Measurements from ENCODE around the gene NRCAM.
"Not testable (repeated sequence)": the region's sequence is repeated elsewhere in the genome, so short reads cannot be mapped to it uniquely, and the experiment has no call there.

Gene NRCAM

GRCh38 chr7:108406222-108406890 lies 49.9 kb downstream of the NRCAM start:
- H3K27ac Mint-ChIP-seq: no peak overlapping the region
- no peaks in the 10 kb centered on the region for H3K36me3 Mint-ChIP-seq (ENCODE audit: low read depth)
- no peak overlapping the region for H3K4me3 Mint-ChIP-seq
- H3K4me1 Mint-ChIP-seq (ENCODE audit: low read depth): no peaks in the 10 kb centered on the region
- H3K9me3 Mint-ChIP-seq: no peaks in the 10 kb centered on the region
- no peaks in the 10 kb centered on the region for H3K27me3 Mint-ChIP-seq

GRCh38 chr7:108404509-108405420 lies 51.5 kb downstream of the NRCAM start:
- no peaks in the 10 kb centered on the region for H3K9me3 Mint-ChIP-seq
- no peak overlapping the region for H3K27ac Mint-ChIP-seq
- no peaks in the 10 kb centered on the region for H3K36me3 Mint-ChIP-seq (ENCODE audit: low read depth)
- H3K27me3 Mint-ChIP-seq: no peaks in the 10 kb centered on the region
- no peaks in the 10 kb centered on the region for H3K4me1 Mint-ChIP-seq (ENCODE audit: low read depth)
- no peak overlapping the region for H3K4me3 Mint-ChIP-seq

- H3K36me3 Mint-ChIP-seq (ENCODE audit: low read depth): no peaks in the 10 kb centered on the region
- H3K27me3 Mint-ChIP-seq: no peaks in the 10 kb centered on the region
- H3K9me3 Mint-ChIP-seq: no peaks in the 10 kb centered on the region
- H3K27ac Mint-ChIP-seq: no peak overlapping the region
- H3K4me3 Mint-ChIP-seq: no peak overlapping the region
- H3K4me1 Mint-ChIP-seq (ENCODE audit: low read depth): no peaks in the 10 kb centered on the region
These were observed 52.5 kb downstream of the NRCAM start for GRCh38 chr7:108403597-108404217.

- no peak overlapping the region for H3K4me3 Mint-ChIP-seq
- H3K27ac Mint-ChIP-seq: no peak overlapping the region
- H3K4me1 Mint-ChIP-seq (ENCODE audit: low read depth): no peaks in the 10 kb centered on the region
- H3K27me3 Mint-ChIP-seq: peaks cover 6% of the 10 kb centered on the region
- no peaks in the 10 kb centered on the region for H3K9me3 Mint-ChIP-seq
- H3K36me3 Mint-ChIP-seq (ENCODE audit: low read depth): peaks cover 4% of the 10 kb centered on the region
These were observed 53.4 kb downstream of the NRCAM start for GRCh38 chr7:108402865-108403264.

- Mint-ChIP-seq H3K27me3 (peaks cover 6% of the 10 kb centered on the region), H3K36me3 (ENCODE audit: low read depth) (peaks cover 4% of the 10 kb centered on the region), H3K27ac (no peak overlapping the region), H3K9me3 (no peaks in the 10 kb centered on the region), H3K4me3 (no peak overlapping the region), H3K4me1 (ENCODE audit: low read depth) (no peaks in the 10 kb centered on the region)
These were observed 60.2 kb downstream of the NRCAM start for GRCh38 chr7:108396080-108396479.

GRCh38 chr7:108395426-108395825 lies 60.8 kb downstream of the NRCAM start:
- no peak overlapping the region for H3K4me3 Mint-ChIP-seq
- H3K27ac Mint-ChIP-seq: no peak overlapping the region
- peaks cover 6% of the 10 kb centered on the region for H3K27me3 Mint-ChIP-seq
- no peaks in the 10 kb centered on the region for H3K4me1 Mint-ChIP-seq (ENCODE audit: low read depth)
- no peaks in the 10 kb centered on the region for H3K9me3 Mint-ChIP-seq
- H3K36me3 Mint-ChIP-seq (ENCODE audit: low read depth): peaks cover 4% of the 10 kb centered on the region

GRCh38 chr7:108393097-108393496 lies 63.1 kb downstream of the NRCAM start:
- not testable (repeated sequence) for H3K27me3 Mint-ChIP-seq; H3K27ac Mint-ChIP-seq; H3K4me3 Mint-ChIP-seq; H3K4me1 Mint-ChIP-seq (ENCODE audit: low read depth); H3K9me3 Mint-ChIP-seq; H3K36me3 Mint-ChIP-seq (ENCODE audit: low read depth)

- H3K27ac Mint-ChIP-seq; H3K4me1 Mint-ChIP-seq (ENCODE audit: low read depth); H3K27me3 Mint-ChIP-seq; H3K4me3 Mint-ChIP-seq; H3K9me3 Mint-ChIP-seq; H3K36me3 Mint-ChIP-seq (ENCODE audit: low read depth): not testable (repeated sequence)
These were observed 68.5 kb downstream of the NRCAM start for GRCh38 chr7:108387686-108388085.

- Mint-ChIP-seq H3K4me1 (ENCODE audit: low read depth) (peaks cover 8% of the 10 kb centered on the region), H3K27me3 (no peaks in the 10 kb centered on the region), H3K4me3 (no peak overlapping the region), H3K9me3 (no peaks in the 10 kb centered on the region), H3K36me3 (ENCODE audit: low read depth) (no peaks in the 10 kb centered on the region), H3K27ac (no peak overlapping the region)
These were observed 70.3 kb downstream of the NRCAM start for GRCh38 chr7:108385834-108386422.

GRCh38 chr7:108384716-108385483 lies 71.3 kb downstream of the NRCAM start:
- H3K4me3 Mint-ChIP-seq: no peak overlapping the region
- H3K27ac Mint-ChIP-seq: no peak overlapping the region
- H3K4me1 Mint-ChIP-seq (ENCODE audit: low read depth): peaks cover 8% of the 10 kb centered on the region
- no peaks in the 10 kb centered on the region for H3K27me3 Mint-ChIP-seq
- no peaks in the 10 kb centered on the region for H3K36me3 Mint-ChIP-seq (ENCODE audit: low read depth)
- H3K9me3 Mint-ChIP-seq: no peaks in the 10 kb centered on the region

GRCh38 chr7:108382932-108383331 lies 73.3 kb downstream of the NRCAM start:
- H3K27me3 Mint-ChIP-seq: no peaks in the 10 kb centered on the region
- H3K36me3 Mint-ChIP-seq (ENCODE audit: low read depth): no peaks in the 10 kb centered on the region
- H3K27ac Mint-ChIP-seq: no peak overlapping the region
- H3K9me3 Mint-ChIP-seq: no peaks in the 10 kb centered on the region
- no peak overlapping the region for H3K4me3 Mint-ChIP-seq
- peaks cover 8% of the 10 kb centered on the region for H3K4me1 Mint-ChIP-seq (ENCODE audit: low read depth)

GRCh38 chr7:108380517-108380916 lies 75.7 kb downstream of the NRCAM start:
- H3K27ac Mint-ChIP-seq: no peak overlapping the region
- H3K9me3 Mint-ChIP-seq: no peaks in the 10 kb centered on the region
- no peak overlapping the region for H3K4me3 Mint-ChIP-seq
- H3K4me1 Mint-ChIP-seq (ENCODE audit: low read depth): peaks cover 4% of the 10 kb centered on the region
- H3K36me3 Mint-ChIP-seq (ENCODE audit: low read depth): no peaks in the 10 kb centered on the region
- H3K27me3 Mint-ChIP-seq: no peaks in the 10 kb centered on the region

- Mint-ChIP-seq H3K4me1 (ENCODE audit: low read depth) (peaks cover 3% of the 10 kb centered on the region), H3K27ac (no peak overlapping the region), H3K9me3 (peaks cover 4% of the 10 kb centered on the region), H3K36me3 (ENCODE audit: low read depth) (no peaks in the 10 kb centered on the region), H3K4me3 (no peak overlapping the region), H3K27me3 (no peaks in the 10 kb centered on the region)
These were observed 80.0 kb downstream of the NRCAM start for GRCh38 chr7:108376206-108376605.

- no peak overlapping the region for H3K27ac Mint-ChIP-seq
- H3K4me1 Mint-ChIP-seq (ENCODE audit: low read depth): peaks cover 3% of the 10 kb centered on the region
- peaks cover 4% of the 10 kb centered on the region for H3K9me3 Mint-ChIP-seq
- H3K4me3 Mint-ChIP-seq: no peak overlapping the region
- H3K36me3 Mint-ChIP-seq (ENCODE audit: low read depth): no peaks in the 10 kb centered on the region
- no peaks in the 10 kb centered on the region for H3K27me3 Mint-ChIP-seq
These were observed 80.6 kb downstream of the NRCAM start for GRCh38 chr7:108375668-108376067.

All from stimulated activated naive CD8-positive, alpha-beta T cell treated with anti-CD3 and anti-CD28 coated beads, Interleukin-15, Interleukin-2, amounts not matched to agents 100 ng/mL and 50 ng/mL, for 24 hours (primary cell).